ENCODE results near the gene PLPP1. TPM values are rescaled to one million over a fixed set of nuclear protein-coding genes. Genes with fewer than 3 reads are reported as not detected.

PLPP1 gene
- total and polyA plus RNA-seq, 2 of the 13 experiments (the other 11 are each of a cell fraction or from before 2014, with no cell fraction given) = 7.3 to 12.1 TPM

DNA sequence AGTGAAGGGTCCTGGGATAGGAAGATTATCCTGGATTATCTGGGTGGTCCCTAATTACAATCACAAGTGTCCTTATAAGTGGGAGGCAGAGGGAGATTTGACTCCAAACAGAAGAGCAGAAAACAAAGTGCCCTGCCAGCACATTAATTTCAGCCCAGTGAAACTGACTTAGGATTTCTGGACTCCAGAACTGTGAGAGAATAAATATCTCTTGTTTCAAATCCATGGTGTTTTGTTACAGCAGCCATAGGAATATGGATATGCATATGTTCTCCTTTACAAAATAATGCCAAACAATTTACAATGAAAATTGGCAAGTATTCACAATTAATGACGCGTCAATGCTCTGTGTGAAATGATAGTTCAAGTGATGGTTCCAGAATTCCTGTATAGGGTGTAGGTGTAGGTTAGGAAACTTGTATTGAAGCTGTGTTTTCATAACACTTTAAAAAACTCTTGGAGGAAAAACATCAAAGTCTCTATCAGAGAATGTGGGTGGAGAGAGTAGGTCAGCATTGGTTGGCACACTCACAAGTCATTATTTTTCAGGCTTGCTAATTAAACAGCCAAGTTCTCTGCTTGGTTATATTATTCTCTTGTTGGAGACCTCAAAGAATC, 19.9 kb upstream of the PLPP1 start:
- no peak overlapping the region for H3K4me2 ChIP-seq (ENCODE audit: low read depth, low read length)
- CTCF ChIA-PET (ENCODE audit: low intra/inter-chr PET ratio, low total read pairs) = no interaction called here
- peaks cover 5% of the 10 kb centered on the region for H3K4me1 ChIP-seq (ENCODE audit: insufficient read depth, low read length)
- no TSS peak for BruUV-seq (replicated peaks)
- H4K20me1 ChIP-seq (ENCODE audit: insufficient read depth, low read length) = no peaks in the 10 kb centered on the region
- ATAC-seq (no peak), FAIRE-seq (no peak), DNase-seq (ENCODE audit: low spot score) (no peak)
- 74% methylated on average over 2 of the region's 2 CpGs for WGBS (ENCODE audit: low lambda C conversion rate)
- intact Hi-C loops (cut with micrococcal nuclease; ENCODE audit: unreplicated experiment) (no loop called here), in situ Hi-C loops (cut with HindIII; ENCODE audit: extremely low pct_ligation_motif_present, low pct_unique_long_range_greater_than_20kb) (no loop called here)
- H3K4me3 ChIP-seq (replicated peaks in 1 of 3; ENCODE audit: insufficient read depth in 1 of 3, low read depth in 2 of 3, low read length in 3 of 3) = no peak overlapping the region
- H3K27ac ChIP-seq (ENCODE audit: extremely low read length, insufficient read depth, low read length) = no peak overlapping the region
- no peaks in the 10 kb centered on the region for H3K36me3 ChIP-seq (replicated peaks in 1 of 2; ENCODE audit: control insufficient read depth in 1 of 2, insufficient read depth in 2 of 2, low read length in 2 of 2)
- H2AFZ ChIP-seq (ENCODE audit: low read length) = no peak overlapping the region
- POLR2A ChIA-PET = no interaction called here
- no peak overlapping the region for H3K9ac ChIP-seq (ENCODE audit: insufficient read depth, low read depth, low read length)
- H3K9me3 ChIP-seq (ENCODE audit: low read length) = no peaks in the 10 kb centered on the region
- TF ChIP-seq MYPOP (CRISPR knock-in tag; IDR thresholded peaks at IDR 0.05) = no peak
- TF ChIP-seq, protein P1, sequence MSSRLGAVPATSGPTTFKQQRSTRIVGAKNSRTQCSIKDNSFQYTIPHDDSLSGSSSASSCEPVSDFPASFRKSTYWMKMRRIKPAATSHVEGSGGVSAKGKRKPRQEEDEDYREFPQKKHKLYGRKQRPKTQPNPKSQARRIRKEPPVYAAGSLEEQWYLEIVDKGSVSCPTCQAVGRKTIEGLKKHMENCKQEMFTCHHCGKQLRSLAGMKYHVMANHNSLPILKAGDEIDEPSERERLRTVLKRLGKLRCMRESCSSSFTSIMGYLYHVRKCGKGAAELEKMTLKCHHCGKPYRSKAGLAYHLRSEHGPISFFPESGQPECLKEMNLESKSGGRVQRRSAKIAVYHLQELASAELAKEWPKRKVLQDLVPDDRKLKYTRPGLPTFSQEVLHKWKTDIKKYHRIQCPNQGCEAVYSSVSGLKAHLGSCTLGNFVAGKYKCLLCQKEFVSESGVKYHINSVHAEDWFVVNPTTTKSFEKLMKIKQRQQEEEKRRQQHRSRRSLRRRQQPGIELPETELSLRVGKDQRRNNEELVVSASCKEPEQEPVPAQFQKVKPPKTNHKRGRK (CRISPR knock-in tag; IDR thresholded peaks at IDR 0.05) = no peak
- no peak for TF ChIP-seq ZSCAN20 (CRISPR knock-in tag; IDR thresholded peaks at IDR 0.05; ENCODE audit: borderline replicate concordance)
- no peak for TF ChIP-seq ZNF138 (CRISPR knock-in tag; IDR thresholded peaks at IDR 0.05; ENCODE audit: low read depth)
- H3K79me2 ChIP-seq (ENCODE audit: insufficient read depth, low read length) = no peaks in the 10 kb centered on the region
- H3K27me3 ChIP-seq (ENCODE audit: control insufficient read depth in 1 of 2, insufficient read depth in 2 of 2, low read length in 2 of 2) = no peaks in the 10 kb centered on the region

- in situ Hi-C loops (cut with HindIII; ENCODE audit: extremely low pct_ligation_motif_present, low pct_unique_long_range_greater_than_20kb) = no loop called here
- ChIA-PET CTCF (ENCODE audit: low intra/inter-chr PET ratio, low total read pairs) (no interaction called here), POLR2A (no interaction called here)
- Histone ChIP-seq H2AFZ (ENCODE audit: low read length) (no peak overlapping the region), H3K79me2 (ENCODE audit: insufficient read depth, low read length) (no peaks in the 10 kb centered on the region), H3K27ac (ENCODE audit: extremely low read length, insufficient read depth, low read length) (no peak overlapping the region), H3K4me2 (ENCODE audit: low read depth, low read length) (no peak overlapping the region), H3K4me1 (ENCODE audit: insufficient read depth, low read length) (peaks cover 33% of the 10 kb centered on the region), H3K9me3 (ENCODE audit: low read length) (no peaks in the 10 kb centered on the region), H3K36me3 (replicated peaks in 1 of 2; ENCODE audit: control insufficient read depth in 1 of 2, insufficient read depth in 2 of 2, low read length in 2 of 2) (no peaks in the 10 kb centered on the region), H3K4me3 (replicated peaks in 1 of 3; ENCODE audit: insufficient read depth in 1 of 3, low read depth in 2 of 3, low read length in 3 of 3) (no peak overlapping the region), H3K27me3 (ENCODE audit: control insufficient read depth in 1 of 2, insufficient read depth in 2 of 2, low read length in 2 of 2) (no peaks in the 10 kb centered on the region), H4K20me1 (ENCODE audit: insufficient read depth, low read length) (no peaks in the 10 kb centered on the region), H3K9ac (ENCODE audit: insufficient read depth, low read depth, low read length) (no peak overlapping the region)
- intact Hi-C loops (cut with micrococcal nuclease; ENCODE audit: unreplicated experiment) = no loop called here
- BruUV-seq (replicated peaks) = no TSS peak
- TF ChIP-seq NR2C2 (CRISPR knock-in tag; IDR thresholded peaks at IDR 0.05; ENCODE audit: borderline replicate concordance) (no peak), CREB1 (IDR thresholded peaks at IDR 0.05) (peak; percentile 89), CREB1 (CRISPR knock-in tag; IDR thresholded peaks at IDR 0.05) (no peak), ATF7 (IDR thresholded peaks at IDR 0.05) (peak; percentile 76), ATF7 (CRISPR knock-in tag; IDR thresholded peaks at IDR 0.05) (no peak)
- FAIRE-seq (no peak), ATAC-seq (no peak), DNase-seq (ENCODE audit: low spot score) (no peak)
- WGBS (ENCODE audit: low lambda C conversion rate) = 89% methylated on average over 10 of the region's 10 CpGs
Observed at GRCh38 chr5:55551904-55552303, 17.1 kb upstream of the PLPP1 start.

Data from HepG2 (cell line).